ENCODE results near the gene CCL17.

DNA sequence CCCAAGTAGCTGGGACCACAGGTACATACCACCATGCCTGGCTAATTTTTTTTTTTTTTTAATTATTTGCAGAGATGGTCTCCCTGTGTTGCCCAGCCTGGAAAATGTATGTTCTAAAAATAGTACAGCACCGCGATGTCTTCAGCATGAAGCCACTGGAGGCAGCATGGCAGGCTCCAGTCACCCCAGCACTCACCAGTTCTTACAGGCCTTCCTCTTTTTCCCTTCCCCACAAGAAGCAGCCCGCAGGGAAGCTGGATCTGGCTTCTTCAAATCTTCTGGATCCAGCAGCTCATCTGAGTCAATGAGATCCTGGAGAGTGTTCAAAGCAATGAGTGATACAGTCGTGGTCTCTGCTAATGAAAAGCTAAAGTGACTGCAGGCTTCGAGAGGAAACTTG lies 26.4 kb downstream of the CCL17 start:
- TF ChIP-seq, protein P1, sequence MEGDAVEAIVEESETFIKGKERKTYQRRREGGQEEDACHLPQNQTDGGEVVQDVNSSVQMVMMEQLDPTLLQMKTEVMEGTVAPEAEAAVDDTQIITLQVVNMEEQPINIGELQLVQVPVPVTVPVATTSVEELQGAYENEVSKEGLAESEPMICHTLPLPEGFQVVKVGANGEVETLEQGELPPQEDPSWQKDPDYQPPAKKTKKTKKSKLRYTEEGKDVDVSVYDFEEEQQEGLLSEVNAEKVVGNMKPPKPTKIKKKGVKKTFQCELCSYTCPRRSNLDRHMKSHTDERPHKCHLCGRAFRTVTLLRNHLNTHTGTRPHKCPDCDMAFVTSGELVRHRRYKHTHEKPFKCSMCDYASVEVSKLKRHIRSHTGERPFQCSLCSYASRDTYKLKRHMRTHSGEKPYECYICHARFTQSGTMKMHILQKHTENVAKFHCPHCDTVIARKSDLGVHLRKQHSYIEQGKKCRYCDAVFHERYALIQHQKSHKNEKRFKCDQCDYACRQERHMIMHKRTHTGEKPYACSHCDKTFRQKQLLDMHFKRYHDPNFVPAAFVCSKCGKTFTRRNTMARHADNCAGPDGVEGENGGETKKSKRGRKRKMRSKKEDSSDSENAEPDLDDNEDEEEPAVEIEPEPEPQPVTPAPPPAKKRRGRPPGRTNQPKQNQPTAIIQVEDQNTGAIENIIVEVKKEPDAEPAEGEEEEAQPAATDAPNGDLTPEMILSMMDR (conservative IDR thresholded peaks at IDR 0.05; ENCODE audit: low read length), result no peak
- TF ChIP-seq EZH2phosphoT487 (IDR thresholded peaks at IDR 0.05; ENCODE audit: borderline replicate concordance, low read depth, low read length), result no peak

Measured in OCI-LY7 (cell line).